Stimulated activated CD4-positive, alpha-beta T cell treated with anti-CD3 and anti-CD28 coated beads, Interleukin-4, amount 100 ng/mL, for 1 hour (primary cell): ENCODE measurements around the gene ADCY5.

Experiments used
- DNase-seq: peaks from one replicate; pipeline ENCODE4 v3.0.0-alpha.2; 2020

The ADCY5 gene

GRCh38 chr3:123322866-123323265, 126.0 kb downstream of the ADCY5 start:
- no peak for DNase-seq

- DNase-seq: no peak
These were observed 127.1 kb downstream of the ADCY5 start for GRCh38 chr3:123321806-123322205.

GRCh38 chr3:123320221-123320620, 128.7 kb downstream of the ADCY5 start:
- no peak for DNase-seq

GRCh38 chr3:123319760-123320159, 129.1 kb downstream of the ADCY5 start:
- no peak for DNase-seq

DNA sequence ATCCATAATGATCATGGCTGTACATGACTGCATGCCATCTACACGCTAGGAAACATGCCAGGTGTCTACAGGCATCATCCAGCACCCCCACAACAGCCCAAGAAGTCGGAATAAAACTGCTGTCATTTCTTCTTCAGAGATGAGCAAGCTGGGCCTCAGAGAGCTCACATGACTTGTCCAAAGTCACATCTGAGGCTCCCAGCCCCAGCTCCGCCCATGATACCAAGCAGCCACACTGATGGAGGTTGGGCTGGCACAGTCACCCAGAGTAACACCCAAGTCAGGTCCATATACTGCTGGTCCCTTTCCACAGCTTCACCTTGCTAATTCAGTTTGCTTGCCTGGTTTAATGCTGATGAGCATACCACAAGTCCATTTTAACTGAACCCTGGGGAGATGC, 130.5 kb downstream of the ADCY5 start:
- DNase-seq: no peak

GRCh38 chr3:123317716-123318115, 131.2 kb downstream of the ADCY5 start:
- no peak for DNase-seq

DNA sequence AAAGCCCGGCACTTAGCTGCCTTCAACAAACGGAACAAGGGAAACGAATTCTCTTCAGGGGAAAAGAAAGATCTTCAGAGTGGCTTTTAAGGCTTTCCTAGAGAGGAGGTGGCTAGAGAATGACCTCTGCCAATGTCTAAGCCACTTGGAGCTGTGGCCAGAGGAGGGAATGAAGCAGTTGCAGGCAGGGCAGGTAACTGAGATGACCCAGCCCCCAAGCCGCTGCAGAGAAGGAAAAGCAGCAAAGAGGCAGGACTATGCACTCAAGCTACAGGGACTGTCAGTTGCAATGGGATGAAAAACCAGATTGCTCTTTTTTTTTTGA, 133.7 kb downstream of the ADCY5 start:
- no peak for DNase-seq

DNA sequence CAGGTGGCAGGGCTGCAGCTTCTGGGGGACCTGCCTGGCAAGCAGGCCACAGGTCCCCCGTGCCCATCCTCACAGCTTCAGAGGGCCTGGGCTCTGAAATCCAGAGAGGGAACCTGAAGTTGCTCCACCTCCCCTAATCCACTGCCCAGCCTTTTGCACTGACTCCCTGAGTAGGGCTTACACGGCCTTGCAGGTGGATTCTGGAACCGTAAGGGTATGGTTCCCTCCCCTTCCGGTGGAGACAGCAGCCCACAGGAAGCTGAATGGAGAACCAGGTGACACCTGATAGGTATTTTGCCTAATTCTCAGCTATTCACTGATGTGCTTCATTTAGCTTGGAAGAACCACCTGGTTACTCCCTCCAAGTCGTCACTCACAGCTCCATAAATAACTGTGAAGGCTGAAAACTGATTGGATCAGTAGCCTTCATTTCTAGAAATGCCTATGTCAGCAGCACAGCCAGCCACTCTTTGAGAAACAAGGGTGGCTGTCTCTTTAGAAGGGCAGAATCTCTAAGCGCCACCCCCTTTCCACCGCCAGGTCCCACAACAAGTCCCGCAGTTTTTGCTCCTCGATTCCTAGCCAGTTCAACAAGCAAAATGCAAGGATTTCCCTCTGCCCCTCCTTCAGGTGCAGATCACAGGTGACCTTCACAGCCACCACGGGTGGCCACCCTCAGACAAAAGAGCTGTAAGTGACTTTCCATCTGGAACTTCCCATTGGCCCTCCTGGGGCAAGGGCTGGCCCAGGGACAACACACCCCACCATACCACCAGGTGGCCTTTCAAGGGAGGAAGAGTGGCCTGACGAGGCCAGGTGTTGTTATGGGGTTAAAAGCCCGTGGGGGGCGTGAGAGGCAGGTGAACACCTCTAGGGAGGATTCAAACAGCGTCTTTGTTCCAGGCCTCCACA, 134.3 kb downstream of the ADCY5 start:
- DNase-seq: no peak

GRCh38 chr3:123313889-123314288, 135.0 kb downstream of the ADCY5 start:
- no peak for DNase-seq

DNA sequence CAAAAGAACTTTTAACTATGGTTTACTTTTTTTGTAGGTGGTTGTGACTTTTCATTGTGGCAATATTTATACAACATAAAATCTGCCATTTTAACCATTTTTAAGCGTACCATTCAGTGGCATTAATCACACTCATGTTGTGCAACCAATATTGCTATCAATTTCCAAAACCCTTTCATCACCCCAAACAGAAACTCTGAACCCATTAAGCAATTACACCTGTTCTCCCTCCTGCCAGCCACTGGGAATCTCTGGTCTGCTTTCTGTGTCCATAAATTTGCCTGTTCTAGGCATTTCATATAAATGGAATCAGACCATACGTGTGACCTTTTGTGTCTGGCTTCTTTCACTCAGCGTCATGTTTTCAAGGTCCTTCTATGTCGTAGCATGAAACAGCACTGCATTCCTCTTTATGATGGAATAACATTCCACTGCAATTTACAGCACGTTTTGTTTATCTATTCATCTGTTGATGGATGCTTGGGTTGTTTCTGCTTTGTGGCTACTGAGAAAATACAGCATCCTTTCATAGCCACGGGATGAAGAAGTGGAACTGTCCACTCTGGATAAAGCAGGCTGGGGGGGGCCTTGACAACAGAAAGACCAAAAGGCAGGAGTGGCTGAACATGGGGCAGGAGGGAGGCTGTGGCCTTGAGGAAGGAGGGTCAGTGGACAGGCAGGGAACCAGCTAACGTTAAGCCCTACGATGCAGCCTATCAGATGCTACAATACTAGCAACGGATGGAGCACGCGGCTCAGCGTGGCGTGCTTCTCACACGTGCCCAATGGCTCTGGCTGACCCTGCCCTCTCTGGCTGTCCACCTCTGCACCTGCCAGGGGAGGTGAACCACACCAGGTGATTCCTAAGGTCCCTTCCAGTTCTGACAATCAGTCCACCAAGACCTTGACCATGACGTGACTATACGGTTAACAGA, 136.3 kb downstream of the ADCY5 start:
- DNase-seq: no peak

GRCh38 chr3:123311201-123311600, 137.7 kb downstream of the ADCY5 start:
- no peak for DNase-seq

DNA sequence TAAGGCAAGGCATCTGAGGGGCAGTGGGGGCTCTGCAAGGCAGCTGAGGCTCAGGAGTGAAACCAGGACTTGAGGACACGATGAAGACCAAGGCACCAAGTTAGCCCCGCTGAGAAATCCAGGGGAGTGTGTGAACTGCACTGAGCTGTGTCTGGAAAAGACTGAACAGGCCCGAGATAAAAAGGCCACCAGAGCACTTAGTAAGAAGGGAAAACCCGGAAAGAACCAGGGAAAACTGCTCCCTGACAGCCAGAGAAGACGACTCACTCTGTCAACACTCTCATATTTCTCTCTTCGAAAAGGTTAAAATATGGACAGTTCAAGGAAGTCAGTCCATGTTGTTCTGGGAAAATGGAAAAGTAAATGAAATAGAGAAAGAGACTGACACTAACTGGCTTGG, 138.1 kb downstream of the ADCY5 start:
- no peak for DNase-seq

DNA sequence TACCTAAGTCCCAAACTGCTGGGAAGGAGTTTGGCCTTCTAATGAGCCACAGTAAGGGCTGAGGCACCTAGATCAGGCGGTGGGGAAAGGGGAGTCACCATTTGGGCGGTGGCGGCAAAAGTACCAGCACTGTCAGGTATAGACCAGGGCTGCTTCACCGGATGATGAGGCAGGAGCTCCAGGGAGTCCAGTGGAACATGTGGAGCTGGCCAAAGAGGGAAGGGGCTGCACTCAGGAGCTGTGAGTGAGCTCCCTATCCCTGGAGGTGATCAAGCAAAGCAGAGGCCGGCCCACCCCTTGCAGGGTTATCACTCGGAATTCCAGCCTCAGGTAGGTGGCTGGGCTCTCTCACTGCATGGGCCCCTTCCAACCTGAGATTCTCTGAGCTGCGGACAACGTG, 138.7 kb downstream of the ADCY5 start:
- no peak for DNase-seq

DNA sequence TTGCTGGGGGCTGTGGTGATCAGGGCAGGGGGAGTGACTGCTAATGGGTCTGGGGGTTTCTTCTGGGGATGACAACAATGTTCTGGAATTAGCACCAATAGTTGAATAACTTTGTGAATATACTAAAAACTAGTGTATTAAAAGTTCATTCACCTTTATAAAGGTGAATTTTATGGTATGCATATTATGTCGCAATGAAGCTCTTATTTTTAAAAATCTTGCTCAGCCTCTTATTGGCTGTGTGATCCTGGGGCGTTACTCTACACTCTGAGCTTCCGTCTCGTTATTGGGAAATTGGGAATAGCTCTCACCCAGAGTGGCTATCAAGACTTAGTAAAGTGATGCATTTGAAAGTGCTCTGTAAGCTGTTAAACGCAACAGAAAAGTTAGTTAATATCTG, 141.8 kb downstream of the ADCY5 start:
- no peak for DNase-seq

GRCh38 chr3:123305192-123305591, 143.7 kb downstream of the ADCY5 start:
- no peak for DNase-seq

- no peak for DNase-seq
These were observed 144.8 kb downstream of the ADCY5 start for GRCh38 chr3:123303976-123304560.

- no peak for DNase-seq
These were observed 145.9 kb downstream of the ADCY5 start for GRCh38 chr3:123302961-123303360.

DNA sequence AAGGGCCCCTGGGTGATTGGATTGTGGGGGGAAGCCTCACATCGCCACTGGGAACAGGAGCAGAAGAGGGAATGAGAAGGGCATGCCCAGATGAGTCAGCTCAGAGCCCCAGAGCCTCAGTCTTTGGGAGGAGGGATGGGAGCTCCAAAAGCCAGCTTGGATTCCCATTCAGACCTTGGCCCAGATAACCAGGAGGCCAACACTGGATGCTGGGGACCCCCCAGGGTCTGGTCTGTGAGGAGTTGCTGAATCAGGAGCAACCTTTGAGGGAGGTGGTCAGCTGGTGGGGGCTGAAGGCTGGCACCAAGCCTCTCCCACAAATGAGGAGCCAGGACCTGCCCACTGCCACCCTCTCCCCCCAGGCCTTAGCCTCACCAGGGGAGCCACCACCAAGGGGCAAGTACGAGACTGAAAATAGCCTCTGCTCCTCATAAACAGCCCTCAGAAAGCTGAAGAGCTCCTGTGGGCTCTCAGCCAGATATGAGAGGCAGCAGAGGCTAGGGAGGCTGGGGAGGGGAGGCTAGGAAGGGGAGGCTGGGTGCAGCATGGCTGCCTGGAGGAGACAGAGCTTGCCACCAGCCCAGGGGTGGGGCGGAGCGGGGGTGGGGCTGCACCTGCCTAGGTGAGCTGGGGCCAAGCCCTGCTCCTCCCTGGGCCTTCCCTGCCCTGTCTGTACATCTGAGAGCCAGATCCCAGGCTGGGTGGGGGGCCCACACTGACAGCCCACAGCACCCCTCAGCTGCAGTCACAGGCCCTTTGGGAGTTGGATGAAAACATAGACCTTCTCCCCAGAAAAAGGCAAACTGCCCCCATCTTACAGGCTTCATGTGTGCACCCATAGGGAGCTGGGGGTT, 147.3 kb downstream of the ADCY5 start:
- no peak for DNase-seq

DNA sequence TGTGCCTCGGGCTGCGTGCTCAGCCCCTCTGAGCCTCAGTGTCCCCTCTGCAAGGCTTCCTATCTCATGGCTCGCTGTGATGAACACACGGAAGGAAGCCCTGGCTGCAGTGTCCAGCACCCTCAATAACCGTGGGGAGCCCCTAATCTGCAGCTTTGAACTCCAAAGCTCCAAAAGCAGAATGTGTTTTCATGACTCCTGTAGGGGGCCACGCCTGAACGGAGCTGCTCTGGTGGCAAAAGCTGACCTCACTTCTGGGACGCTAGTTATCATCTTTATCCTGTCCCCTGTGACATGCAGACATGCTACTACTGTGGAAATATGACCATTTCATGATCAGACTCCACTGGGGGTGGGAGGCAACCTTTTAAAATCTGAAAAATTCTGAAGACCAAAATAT, 148.3 kb downstream of the ADCY5 start:
- no peak for DNase-seq

GRCh38 chr3:123300056-123300455, 148.8 kb downstream of the ADCY5 start:
- no peak for DNase-seq

GRCh38 chr3:123299581-123299980, 149.3 kb downstream of the ADCY5 start:
- DNase-seq: no peak

DNA sequence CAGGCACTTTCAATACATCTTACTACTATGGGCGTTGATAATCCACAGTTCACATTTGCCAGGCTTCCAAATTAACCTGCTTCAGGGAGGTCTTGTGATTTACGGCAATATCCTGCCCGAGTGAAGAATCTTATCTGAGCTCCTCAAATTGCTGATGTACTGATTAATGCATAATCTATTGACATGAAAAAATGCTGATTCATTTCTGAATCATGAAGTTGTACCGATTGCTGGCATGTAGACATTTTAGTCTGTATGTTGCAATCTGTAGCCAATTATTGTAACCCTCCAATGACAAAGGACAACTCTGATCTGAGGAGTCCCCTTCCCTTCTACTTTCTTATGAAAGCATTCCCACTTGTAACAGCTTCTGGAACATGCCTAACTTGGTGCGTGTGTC, 150.0 kb downstream of the ADCY5 start:
- DNase-seq: no peak

DNA sequence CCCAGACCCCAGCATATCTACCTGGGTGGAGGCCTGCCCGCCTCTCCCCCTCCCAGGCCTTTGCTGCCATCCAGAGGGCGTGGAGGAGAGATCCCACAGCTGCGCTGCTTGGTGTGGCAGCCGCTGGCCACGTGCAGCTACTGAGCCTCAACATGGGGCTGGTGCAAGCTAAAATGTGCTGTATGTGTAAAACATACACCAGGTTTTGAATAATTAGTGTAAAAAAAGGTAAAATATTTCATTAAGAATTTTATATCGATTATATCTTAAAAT, 151.3 kb downstream of the ADCY5 start:
- no peak for DNase-seq
